Aorta (tissue), 5 donors: ENCODE data around the gene C11orf16. TPM values are rescaled to one million over a fixed set of nuclear protein-coding genes. Genes with fewer than 3 reads are reported as not detected.

Experiments
- ATAC-seq: fragments of 200-7000 bp; cut with Tn5 transposase; one replicate; pipeline ENCODE4 v1.9.1; 2022; ENCODE audit warnings: moderate library complexity; ENCODE audit not compliant: low FRiP score
- DNase-seq, 2 donors: peaks; one replicate each; pipeline ENCODE4 v3.0.0-alpha.2; 2020
- H3K27ac ChIP-seq, 2 donors: one replicate each; pipeline ENCODE4 v1.5.1; 2013; ENCODE audit warnings: low read length in 2 of 2, mild to moderate bottlenecking in 2 of 2, moderate library complexity in 2 of 2, control low read depth in 1 of 2, inconsistent platforms in 1 of 2, low read depth in 1 of 2
- H3K27me3 ChIP-seq, 2 donors: one replicate each; pipeline ENCODE4 v1.6.1; 2013; ENCODE audit warnings: control low read depth in 1 of 2, low read length in 1 of 2, mild to moderate bottlenecking in 1 of 2, moderate library complexity in 1 of 2; ENCODE audit not compliant: insufficient read depth in 2 of 2, control insufficient read depth in 1 of 2
- H3K36me3 ChIP-seq, 2 donors: one replicate each; pipeline ENCODE4 v1.6.1; 2013; ENCODE audit warnings: control low read depth in 1 of 2, low read length in 1 of 2, mild to moderate bottlenecking in 1 of 2; ENCODE audit not compliant: insufficient read depth in 2 of 2, control insufficient read depth in 1 of 2
- H3K4me1 ChIP-seq, 2 donors: one replicate each; pipeline ENCODE4 v1.6.1; 2013; ENCODE audit warnings: low read length in 2 of 2, control low read depth in 1 of 2, mild to moderate bottlenecking in 1 of 2, moderate library complexity in 1 of 2; ENCODE audit not compliant: insufficient read depth in 2 of 2, control insufficient read depth in 1 of 2
- H3K4me3 ChIP-seq, 2 donors: one replicate each; pipeline ENCODE4 v1.5.1; 2013; ENCODE audit warnings: low read length in 2 of 2, control low read depth in 1 of 2, mild to moderate bottlenecking in 1 of 2
- H3K9me3 ChIP-seq: one replicate; pipeline ENCODE4 v1.6.1; 2013; ENCODE audit warnings: mild to moderate bottlenecking, low read length; ENCODE audit not compliant: control insufficient read depth
- WGBS, 2 donors: extraction: QIAGEN DNeasy Blood & Tissue Kit; methylation state at CpG; one replicate each; pipeline ENCODE4 v1.1.7; 2013; 5-methylcytosine and 5-hydroxymethylcytosine counted together
- intact Hi-C, 2 donors: fragments of 100-400 bp; cut with DNase I; formaldehyde crosslinking; loops; one replicate each; pipeline versions ENCODE4 v1.14.2 to v1.15.0; 2022
- polyA plus RNA-seq, 2 donors: library from polyadenylated mRNA; stranded (reverse); fragments of 200-250 nt; gene quantifications; one replicate each; pipeline ENCODE4 v1.2.3, GENCODE V29; 2013
- total RNA-seq, 2 donors: library from RNA; stranded (reverse); fragmentation: NEBNext Ultra II Directional; extraction: Animal tissue kit (Norgen Biotek cat#: 25700); gene quantifications; one replicate each; pipeline ENCODE4 v1.2.1, GENCODE V29; 2021
- donor health status: healthy with polysubstance abuse.
- donor health status: Bipolar disorder and iron deficiency.
- donor health status: DM: no; HTN: no; CAD: no.
- donor health status: DM: no; HTN: no; CAD: no.
- donor health status: DM: yes; HTN: yes; CAD: no.

The C11orf16 gene
- total and polyA plus RNA-seq, 4 donors = not detected

GRCh38 chr11:8930456-8931175, 2.1 kb downstream of the C11orf16 start:
- no peaks in the 10 kb centered on the region for H3K9me3 ChIP-seq
- H3K27me3 ChIP-seq = no peaks in the 10 kb centered on the region
- 92 to 94% methylated on average over 12 of the region's 12 CpGs for WGBS, 2 donors
- no peak for DNase-seq
- H3K36me3 ChIP-seq = no peaks in the 10 kb centered on the region
- intact Hi-C loops = no loop called here
- H3K27ac ChIP-seq = no peak overlapping the region
- no peaks in the 10 kb centered on the region for H3K4me1 ChIP-seq
- ATAC-seq = no peak
- H3K4me3 ChIP-seq = no peak overlapping the region

DNA sequence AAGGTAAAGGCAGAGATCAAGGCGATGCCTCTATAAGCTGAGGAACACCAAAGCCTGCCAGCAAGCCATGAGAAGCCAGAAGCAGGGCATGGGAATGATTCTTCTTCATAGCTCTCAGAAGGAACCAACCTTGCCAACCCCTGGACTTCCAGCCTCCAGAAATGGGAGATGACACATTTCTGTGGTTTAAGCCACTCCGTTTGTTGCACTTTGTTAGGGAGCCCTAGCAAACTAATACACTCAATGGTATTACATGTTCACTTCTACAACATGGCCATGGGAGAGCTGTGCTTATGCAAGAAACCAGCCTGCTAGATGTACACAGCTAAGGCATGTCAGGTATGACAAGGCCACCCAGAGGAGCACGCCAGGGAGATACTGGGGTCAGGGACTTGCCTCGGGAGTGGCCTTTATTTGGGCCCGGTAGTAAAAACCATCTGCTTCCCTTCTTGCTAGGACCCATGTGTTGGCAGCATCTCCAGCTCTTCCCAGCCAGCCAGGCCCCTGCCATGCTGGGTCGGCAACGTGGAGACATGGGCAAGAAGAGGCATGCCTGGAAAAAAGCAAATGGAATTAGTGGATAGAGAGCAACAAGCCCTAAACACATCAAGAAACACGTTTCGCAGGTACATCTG, 3.6 kb downstream of the C11orf16 start:
- Histone ChIP-seq H3K27ac (no peak overlapping the region), H3K9me3 (no peaks in the 10 kb centered on the region), H3K4me1 (no peaks in the 10 kb centered on the region), H3K36me3 (no peaks in the 10 kb centered on the region), H3K4me3 (no peak overlapping the region), H3K27me3 (no peaks in the 10 kb centered on the region)
- DNase-seq (peak in 1 of 2 donors; percentile 16), ATAC-seq (no peak)
- intact Hi-C loops = no loop called here
- 91 to 93% methylated on average over 9 of the region's 9 CpGs for WGBS, 2 donors

GRCh38 chr11:8928205-8928604, 4.5 kb downstream of the C11orf16 start:
- Histone ChIP-seq H3K4me3 (no peak overlapping the region), H3K36me3 (no peaks in the 10 kb centered on the region), H3K4me1 (no peaks in the 10 kb centered on the region), H3K27ac (no peak overlapping the region), H3K27me3 (no peaks in the 10 kb centered on the region), H3K9me3 (no peaks in the 10 kb centered on the region)
- ATAC-seq = no peak
- no peak for DNase-seq
- intact Hi-C loops = no loop called here
- WGBS, 2 donors = 94 to 96% methylated on average over 4 of the region's 4 CpGs

GRCh38 chr11:8927233-8927632, 5.5 kb downstream of the C11orf16 start:
- no peaks in the 10 kb centered on the region for H3K4me1 ChIP-seq
- no peaks in the 10 kb centered on the region for H3K27me3 ChIP-seq
- H3K4me3 ChIP-seq = no peak overlapping the region
- ATAC-seq (no peak), DNase-seq (no peak)
- H3K36me3 ChIP-seq = peaks cover 0 to 2% of the 10 kb centered on the region in 2 donors
- H3K9me3 ChIP-seq = no peaks in the 10 kb centered on the region
- intact Hi-C loops = no loop called here
- no peak overlapping the region for H3K27ac ChIP-seq
- 82 to 87% methylated on average over 5 of the region's 5 CpGs for WGBS, 2 donors

GRCh38 chr11:8926236-8926635, 6.5 kb downstream of the C11orf16 start:
- Histone ChIP-seq H3K4me3 (no peak overlapping the region), H3K36me3 (peaks cover 0 to 5% of the 10 kb centered on the region in 2 donors), H3K27me3 (no peaks in the 10 kb centered on the region), H3K4me1 (no peaks in the 10 kb centered on the region), H3K9me3 (no peaks in the 10 kb centered on the region), H3K27ac (no peak overlapping the region)
- intact Hi-C loops = no loop called here
- WGBS, 2 donors = 91 to 94% methylated on average over 5 of the region's 5 CpGs
- DNase-seq = no peak
- ATAC-seq = no peak

DNA sequence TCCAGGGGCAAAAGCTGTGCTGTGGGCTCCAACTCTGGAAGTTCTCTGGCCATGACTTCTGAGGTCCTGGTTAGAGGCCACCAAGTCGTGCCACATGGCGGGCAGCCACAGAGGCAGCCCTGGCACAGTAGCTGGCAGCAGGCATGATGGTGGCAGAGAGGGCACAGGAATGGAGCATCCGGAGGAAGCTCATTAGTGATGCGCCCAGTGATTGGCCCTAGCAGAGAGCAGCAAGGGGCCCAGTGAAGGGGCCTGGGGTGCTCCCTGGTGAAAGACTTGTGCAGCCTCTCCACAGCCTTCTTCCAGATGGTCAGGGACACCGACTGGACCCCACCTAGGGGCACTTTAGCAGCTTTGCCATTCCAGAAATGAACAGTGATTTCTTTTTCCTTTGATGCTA, 7.0 kb downstream of the C11orf16 start:
- 87 to 88% methylated on average over 5 of the region's 5 CpGs for WGBS, 2 donors
- no peak for ATAC-seq
- H3K36me3 ChIP-seq = peaks cover 0 to 5% of the 10 kb centered on the region in 2 donors
- H3K27me3 ChIP-seq = no peaks in the 10 kb centered on the region
- no peak for DNase-seq
- no peaks in the 10 kb centered on the region for H3K9me3 ChIP-seq
- H3K4me3 ChIP-seq = no peak overlapping the region
- H3K27ac ChIP-seq = no peak overlapping the region
- H3K4me1 ChIP-seq = no peaks in the 10 kb centered on the region
- intact Hi-C loops = no loop called here

DNA sequence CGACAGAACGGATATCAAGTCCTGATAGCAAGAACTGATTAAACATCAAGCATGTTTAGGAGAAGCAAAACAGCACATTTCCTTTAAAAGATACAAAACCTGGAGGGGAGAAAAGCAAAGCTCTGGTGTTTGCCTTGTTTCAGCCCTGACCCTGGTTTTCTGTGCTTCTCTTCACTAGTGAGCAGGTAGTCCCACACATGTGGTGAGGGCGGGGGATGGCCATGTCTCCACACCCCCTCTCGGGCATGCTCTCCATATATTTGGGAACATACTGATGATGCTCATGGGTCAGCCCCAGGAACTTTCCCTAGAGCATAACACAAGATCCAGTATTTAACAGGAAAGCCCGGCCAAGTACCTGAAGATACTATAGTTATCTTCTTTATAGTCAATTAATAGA, 10.1 kb downstream of the C11orf16 start:
- Histone ChIP-seq H3K27ac (no peak overlapping the region), H3K27me3 (no peaks in the 10 kb centered on the region), H3K9me3 (no peaks in the 10 kb centered on the region), H3K4me3 (no peak overlapping the region), H3K4me1 (peaks cover 0 to 2% of the 10 kb centered on the region in 2 donors), H3K36me3 (peaks cover 0 to 7% of the 10 kb centered on the region in 2 donors)
- 78 to 85% methylated on average over 5 of the region's 5 CpGs for WGBS, 2 donors
- intact Hi-C loops = no loop called here
- DNase-seq (no peak), ATAC-seq (no peak)

DNA sequence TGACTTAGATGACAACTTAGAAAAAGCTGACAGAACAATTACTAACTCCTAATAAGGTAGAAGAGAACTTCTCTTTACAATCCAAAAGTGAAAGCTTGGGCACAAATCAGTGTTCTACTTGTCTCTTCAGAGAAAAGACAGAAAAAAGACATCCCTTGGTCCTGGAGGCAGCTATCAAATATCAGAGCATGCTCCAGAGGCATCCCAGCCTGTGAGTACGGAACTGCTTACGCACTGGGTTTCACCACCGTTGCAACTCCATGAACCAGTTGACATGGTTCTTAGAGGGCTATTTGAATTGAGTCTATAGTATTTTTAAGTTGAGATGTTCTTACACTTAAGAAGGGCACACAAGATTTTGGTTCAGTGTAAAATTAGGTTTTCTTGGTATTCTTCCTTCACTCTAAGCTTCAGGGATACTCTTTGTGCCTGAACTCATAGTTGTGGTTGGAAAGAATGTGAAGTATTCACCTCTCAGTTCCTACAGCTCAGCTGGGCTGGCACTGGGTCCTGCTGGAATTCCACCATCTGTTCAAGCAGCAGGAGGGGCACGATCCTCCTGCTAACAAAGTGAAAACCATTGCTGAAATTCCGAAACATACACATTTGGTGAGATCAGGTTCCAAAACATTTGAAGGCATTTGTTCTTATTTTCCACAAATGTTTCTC, 15.5 kb downstream of the C11orf16 start:
- Histone ChIP-seq H3K4me3 (no peak overlapping the region), H3K4me1 (peaks cover 0 to 11% of the 10 kb centered on the region in 2 donors), H3K27ac (peak overlapping the region; percentile 5 to 91), H3K36me3 (peaks cover 0 to 5% of the 10 kb centered on the region in 2 donors), H3K27me3 (no peaks in the 10 kb centered on the region), H3K9me3 (no peaks in the 10 kb centered on the region)
- intact Hi-C loops = loop anchor here in 1 of 2 donors (5.0 kb wide), 1 partner anchor 45 kb away; the partner anchor contains the start of gene TMEM9B
- ATAC-seq (no peak), DNase-seq (peak; percentile 67 to 82)
- 3 to 10% methylated on average over 5 of the region's 5 CpGs for WGBS, 2 donors
